Bronchus fibroblast of lung (primary cell): ENCODE results near the gene ERCC3. TPM values are rescaled to one million over a fixed set of nuclear protein-coding genes. Genes with fewer than 3 reads are reported as not detected.

Source experiments
- total RNA-seq: library from RNA; depleted of rRNA; stranded (reverse); fragments of >200 nt; gene quantifications from 2 replicates; pipeline ENCODE4 v1.2.3, GENCODE V29; 2015

Gene ERCC3
- total RNA-seq, result 27.2 and 29.0 TPM in 2 replicates

DNA sequence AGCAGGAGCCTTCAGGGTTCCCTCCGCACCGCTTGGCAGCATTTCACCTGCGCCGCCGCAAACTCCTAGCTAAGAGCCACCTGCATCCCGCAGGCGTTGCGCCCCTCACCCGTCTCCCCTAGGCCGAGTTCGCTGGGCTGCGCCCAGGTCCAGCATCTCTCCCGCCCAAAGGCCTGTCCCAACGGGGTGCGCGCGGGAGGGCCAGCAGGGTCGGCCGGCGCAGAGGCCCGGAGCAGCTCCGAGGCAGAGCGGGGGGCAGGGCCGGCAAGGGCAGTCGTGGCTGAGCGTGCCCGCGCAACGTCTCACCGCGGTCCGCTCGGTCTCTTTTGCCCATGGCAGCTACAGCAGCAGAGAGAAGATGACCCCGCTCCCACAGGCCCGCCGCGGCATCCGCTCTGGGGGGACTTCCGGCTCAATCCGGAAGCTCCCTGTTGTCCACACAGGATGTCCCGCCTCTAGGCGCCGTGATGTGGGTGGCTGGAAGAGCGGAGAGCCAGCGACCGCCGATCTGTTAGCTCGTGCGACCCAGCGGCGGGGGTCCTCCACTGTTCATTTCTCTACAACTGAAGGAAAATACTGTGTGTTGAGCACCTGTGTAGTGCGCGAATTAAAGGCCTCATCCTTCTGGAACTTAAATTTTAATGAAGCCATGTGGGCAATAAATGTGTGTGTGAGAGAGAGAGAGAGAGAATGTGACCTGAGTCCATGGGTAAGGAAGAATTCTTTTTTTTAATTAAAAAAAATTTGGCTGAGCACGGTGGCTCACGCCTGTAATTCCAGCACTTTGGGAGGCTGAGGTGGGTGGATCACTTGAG is at the start of gene ERCC3:
Gene ERCC3 (minus strand): TSS at position 397 of the 815 bp plus-strand sequence. CDS start 63 bp downstream, at position 334.

DNA sequence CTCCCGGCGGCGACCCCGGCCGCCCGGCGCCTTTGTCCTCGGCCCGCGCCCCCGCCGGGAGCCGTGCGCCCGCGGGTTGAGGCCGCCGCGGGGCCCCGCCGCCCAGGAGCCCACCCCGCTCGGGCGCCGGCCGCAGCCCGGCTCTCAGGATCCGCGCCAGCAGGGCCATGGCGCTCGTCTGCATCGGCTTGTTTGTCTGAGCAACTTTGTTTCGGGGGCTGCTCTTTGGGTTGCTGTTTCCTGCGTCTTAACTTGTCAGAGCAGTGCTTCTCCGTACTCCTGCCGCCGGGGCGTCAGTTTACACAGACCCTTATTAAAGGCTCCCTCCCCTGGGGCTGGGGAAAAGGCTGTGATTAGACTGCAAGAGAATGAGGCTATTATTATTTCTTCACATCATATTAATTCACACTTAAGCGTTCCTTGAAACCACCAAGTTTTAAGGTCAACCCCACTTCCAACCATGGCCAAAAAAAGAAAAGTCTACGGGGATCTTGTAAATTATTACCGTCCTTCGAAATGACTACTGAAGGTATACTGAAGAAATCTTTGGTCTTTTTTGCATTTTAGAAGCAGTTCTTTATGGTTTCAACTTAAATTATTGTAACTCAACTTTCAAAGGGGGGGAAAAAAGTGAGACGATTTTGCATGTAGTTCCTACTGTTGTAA is 73.7 kb downstream of the ERCC3 start, which contains the start of gene CYP27C1:
Gene CYP27C1 (minus strand): TSS at position 198 of the 666 bp plus-strand sequence. CDS start 29 bp downstream, at position 169.

Other genes with a start within 250 kb of the ERCC3 start
- gene BIN1, start 187.0 kb downstream of the ERCC3 start, total RNA-seq, result 38.8 and 40.7 TPM in 2 replicates
- gene CYP27C1, start 73.8 kb downstream of the ERCC3 start, total RNA-seq, result not detected in 2 replicates
- gene MAP3K2, start 93.8 kb upstream of the ERCC3 start, total RNA-seq, result 10.9 and 11.9 TPM in 2 replicates
- gene PROC, start 124.3 kb upstream of the ERCC3 start, total RNA-seq, result not detected in 2 replicates
- 27.6 and 32.1 TPM in 2 replicates for gene IWS1, start 232.3 kb upstream of the ERCC3 start, total RNA-seq
- under 0.01 TPM in 1 of 2 replicates, not detected in the other for gene MYO7B, start 241.5 kb upstream of the ERCC3 start, total RNA-seq